GM18517 (cell line): ENCODE measurements around the gene CEPT1.
"Not testable (repeated sequence)": the region's sequence is repeated elsewhere in the genome, so short reads cannot be mapped to it uniquely, and the experiment has no call there.

Experiments
- ATAC-seq: cut with Tn5 transposase; IDR thresholded peaks from one replicate; pipeline ENCODE4 v1.9.1; 2021; ENCODE audit warnings: mild to moderate bottlenecking, moderate library complexity; ENCODE audit not compliant: unreplicated experiment

The CEPT1 gene

GRCh38 chr1:111208921-111209320 is 68.9 kb downstream of the CEPT1 start:
- ATAC-seq = no peak

DNA sequence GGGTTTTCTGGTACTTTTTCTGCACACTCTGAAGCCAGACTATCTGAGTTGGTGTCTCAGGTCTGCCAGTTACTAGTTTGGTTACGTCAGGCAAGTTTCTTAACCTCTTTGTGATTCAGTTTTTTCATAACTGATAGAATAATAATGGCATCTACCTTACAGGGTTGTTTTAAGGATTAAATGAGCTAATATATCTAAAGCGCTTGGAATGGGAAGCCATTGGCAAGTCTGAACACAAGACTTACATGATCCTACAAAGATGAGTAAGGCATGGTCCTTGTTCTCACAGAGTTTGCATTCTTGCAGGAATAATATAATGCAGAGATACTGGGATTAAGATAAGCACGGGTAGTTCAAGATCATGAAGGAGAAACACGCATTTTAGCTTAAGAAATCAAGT is 69.6 kb downstream of the CEPT1 start:
- no peak for ATAC-seq

DNA sequence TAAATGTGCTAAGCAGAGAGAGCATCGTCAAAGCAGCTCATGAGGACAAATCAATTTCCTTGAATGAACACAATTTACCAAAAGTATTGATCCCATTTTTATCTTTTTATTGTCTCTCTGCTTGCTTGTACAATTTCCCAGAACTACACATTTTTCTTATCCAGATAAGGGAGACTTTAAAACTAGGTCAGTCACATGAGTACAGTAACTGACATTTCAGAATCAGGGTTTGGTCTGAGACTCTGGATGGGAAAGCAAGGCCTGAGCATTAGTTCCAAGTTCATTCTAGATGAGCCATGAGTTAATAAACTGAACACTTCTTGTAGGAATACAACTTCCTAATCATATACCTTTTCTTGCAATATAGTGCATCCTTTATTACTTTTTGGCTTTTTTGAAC is 71.9 kb downstream of the CEPT1 start:
- no peak for ATAC-seq

- no peak for ATAC-seq
These were observed 72.8 kb downstream of the CEPT1 start for GRCh38 chr1:111212634-111213335.

GRCh38 chr1:111213412-111213811 is 73.4 kb downstream of the CEPT1 start:
- no peak for ATAC-seq

DNA sequence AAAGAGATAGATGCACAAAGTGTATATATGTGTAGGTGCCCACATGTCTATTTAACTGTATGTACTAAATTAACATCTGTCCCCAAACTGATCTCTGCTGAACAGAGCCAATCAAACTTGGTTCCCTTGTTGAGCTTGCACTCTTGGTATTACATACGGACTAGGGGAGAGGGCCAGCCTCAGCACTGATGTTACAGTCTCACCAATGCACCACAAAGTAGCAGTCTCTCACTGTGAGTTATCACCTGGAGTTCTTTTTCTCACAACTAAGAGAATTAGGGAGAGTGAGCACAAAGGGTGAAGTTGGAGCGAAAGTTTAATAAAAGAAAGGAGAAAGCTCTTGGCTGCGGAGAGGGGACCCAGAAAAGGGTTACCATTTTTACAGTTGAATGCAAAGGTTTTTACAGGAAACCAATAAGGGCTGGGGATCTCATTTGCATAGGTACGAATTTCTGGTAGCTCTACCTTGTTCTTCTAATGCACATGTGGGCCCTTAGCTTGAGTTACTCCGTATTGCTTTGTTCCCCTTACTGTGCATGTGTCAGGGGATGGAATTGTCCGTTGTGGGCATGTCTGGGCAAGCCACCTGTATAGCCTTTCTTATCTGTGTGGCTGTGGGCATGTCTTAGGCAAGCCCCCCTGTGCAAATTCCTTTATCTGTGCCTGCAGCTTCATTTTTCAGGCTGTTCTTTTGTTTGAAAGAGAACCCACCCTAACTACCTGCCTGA is 74.2 kb downstream of the CEPT1 start:
- no peak for ATAC-seq

DNA sequence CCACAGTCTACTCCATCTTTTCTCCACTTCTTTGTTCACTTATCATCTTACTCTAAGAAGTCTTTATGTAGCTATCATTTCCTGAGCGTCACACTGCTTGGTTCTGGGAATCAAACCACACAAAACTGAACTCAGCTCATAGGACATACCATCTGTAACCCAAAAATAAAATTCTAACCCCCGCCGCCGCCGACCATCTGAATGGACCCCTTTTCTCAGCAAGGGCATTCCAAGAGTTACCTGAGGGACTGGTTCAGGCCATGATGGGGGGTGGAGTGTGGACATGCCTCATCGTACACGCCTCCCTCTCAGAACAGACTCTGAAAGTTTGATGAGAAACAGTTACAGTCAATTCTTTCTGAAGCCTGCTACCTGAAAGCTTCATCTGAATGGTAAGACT is 74.9 kb downstream of the CEPT1 start:
- ATAC-seq = no peak

DNA sequence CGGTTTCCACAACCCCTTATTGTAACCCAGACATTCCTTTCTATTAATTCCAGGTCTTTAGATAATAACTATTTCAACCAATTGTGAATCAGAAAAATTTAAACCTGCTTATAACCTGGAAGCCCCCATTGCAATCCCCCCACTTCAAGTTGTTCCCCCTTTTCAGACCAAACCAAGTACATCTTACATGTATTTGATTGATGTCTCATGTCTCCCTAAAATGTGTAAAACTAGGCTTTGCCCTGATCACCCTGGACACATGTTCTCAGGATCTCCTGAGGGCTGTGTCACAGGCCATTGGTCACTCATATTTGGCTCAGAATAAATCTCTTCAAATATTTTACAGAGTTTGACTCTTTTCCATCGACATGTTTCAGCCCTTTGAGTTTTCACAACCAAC is 75.3 kb downstream of the CEPT1 start:
- ATAC-seq = not testable (repeated sequence)

- no peak for ATAC-seq
These were observed 76.7 kb downstream of the CEPT1 start for GRCh38 chr1:111216751-111217150.

DNA sequence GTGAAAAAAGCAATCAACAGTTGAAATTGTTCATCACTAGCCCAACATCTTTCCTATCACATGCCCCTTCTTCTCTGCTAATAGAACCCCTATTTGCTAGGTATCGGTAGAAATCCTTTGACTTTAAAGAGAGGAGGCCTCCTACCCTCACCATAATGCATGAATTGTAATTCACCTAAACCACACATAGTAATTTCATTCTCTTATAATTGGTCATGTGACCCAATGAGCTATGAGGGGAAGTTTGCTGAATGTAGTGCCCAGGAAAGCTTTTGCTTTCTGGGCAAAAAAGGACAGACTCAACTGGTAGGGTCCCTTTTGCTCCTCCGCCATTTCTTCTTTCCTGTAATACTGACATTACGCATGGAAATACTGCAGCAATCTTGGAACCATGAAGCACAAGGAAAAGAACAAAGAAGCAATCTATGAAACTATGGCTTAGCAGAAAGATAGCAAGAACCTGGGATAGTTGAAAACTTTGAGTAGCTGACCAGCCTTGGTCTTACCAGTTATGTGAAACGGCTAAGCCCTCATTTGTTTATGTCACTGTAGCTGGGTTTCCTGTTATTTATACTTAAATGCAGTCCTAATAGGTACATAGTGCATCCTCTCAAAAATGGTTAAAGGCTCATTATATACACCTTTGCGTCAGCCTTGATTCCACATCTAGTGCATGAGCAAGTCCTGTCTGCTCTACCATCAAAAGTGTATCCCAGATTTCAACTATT is 77.3 kb downstream of the CEPT1 start:
- no peak for ATAC-seq

- no peak for ATAC-seq
These were observed 78.9 kb downstream of the CEPT1 start for GRCh38 chr1:111218701-111219556.

GRCh38 chr1:111219557-111220286 is 79.7 kb downstream of the CEPT1 start:
- peak; percentile 29 for ATAC-seq

DNA sequence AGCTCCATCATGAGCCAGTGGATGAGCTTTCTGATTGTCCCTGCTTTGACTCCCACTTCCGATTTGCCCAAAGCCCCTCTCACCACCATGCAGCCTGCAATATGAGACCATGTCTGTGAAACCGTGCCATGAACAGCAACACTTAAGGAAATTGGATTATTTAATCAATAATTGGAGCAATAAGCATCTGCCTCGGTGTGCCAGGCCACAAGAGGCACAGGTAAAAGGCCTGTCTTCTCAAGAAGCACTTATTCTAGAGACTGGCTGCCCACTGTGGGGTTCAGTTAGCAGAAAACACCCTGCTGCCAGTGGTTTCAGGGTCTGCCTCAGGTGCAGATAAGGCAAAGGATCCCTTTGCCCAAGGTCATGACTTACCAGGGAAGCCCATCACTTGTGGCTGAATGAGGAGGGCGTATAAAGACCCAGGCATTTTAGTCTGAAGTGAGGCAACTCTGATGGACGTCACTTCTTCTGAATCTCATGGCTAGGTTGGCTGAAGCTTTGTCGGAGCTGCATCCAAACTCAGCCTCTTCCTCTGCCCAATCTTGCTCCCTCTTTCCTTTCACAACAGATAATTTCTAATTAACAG is 80.4 kb downstream of the CEPT1 start:
- ATAC-seq = no peak

DNA sequence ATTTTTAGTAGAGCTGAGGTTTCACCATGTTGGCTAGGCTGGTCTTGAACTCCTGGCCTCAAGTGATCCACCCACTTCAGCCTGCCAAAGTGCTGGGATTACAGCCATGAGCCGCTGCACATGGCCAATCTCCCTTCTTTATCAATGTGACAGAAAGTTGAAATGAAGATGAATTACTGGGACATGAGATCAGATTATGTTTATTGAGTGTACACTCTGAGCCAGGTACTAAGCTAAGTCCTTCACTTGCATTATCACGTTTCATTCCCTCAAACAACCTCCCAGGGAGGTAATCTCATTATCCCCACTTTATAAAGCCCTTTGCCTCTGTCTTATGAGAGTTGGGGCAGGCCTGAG is 81.2 kb downstream of the CEPT1 start:
- ATAC-seq = no peak

GRCh38 chr1:111221633-111222291 is 81.7 kb downstream of the CEPT1 start:
- ATAC-seq = peak; percentile 55

DNA sequence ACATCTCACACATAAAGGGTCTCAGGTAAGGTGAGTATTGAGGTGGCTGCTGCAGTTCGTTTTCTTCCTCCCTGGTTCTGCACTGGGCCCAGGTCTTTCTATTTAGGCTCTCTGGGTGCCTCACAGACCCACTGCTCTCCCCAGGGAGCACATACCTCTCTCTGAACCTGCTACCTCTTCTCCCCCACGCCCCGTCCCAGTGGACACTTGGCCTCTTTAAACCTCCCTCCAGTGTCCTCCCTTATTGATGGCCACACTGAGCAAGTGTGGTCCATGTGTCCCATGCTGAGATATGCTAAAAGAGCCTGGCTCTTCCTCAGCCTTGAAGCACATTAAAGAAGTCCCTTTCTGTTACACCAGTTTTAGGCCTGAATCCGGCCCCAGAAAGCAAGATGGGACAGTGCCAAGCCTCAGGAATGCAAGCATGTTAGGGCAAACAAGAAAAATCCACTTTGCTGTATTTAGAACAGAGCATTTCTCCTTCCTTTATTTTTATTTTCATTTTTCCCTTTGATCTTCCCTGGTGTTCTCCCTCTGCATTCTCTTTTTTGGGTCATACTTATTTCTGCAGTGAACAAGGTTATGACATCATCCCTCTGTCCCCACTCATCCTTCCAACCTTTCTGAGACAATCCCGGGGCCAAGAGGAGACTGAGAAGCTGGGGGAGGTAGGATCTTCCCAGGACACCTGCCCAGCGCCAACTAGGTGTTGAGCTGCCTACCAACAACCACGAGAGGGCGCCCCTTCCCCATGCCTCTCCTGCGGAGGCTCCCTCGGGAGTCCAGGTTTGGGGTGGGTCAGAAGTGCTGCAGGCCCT is 82.5 kb downstream of the CEPT1 start:
- no peak for ATAC-seq

DNA sequence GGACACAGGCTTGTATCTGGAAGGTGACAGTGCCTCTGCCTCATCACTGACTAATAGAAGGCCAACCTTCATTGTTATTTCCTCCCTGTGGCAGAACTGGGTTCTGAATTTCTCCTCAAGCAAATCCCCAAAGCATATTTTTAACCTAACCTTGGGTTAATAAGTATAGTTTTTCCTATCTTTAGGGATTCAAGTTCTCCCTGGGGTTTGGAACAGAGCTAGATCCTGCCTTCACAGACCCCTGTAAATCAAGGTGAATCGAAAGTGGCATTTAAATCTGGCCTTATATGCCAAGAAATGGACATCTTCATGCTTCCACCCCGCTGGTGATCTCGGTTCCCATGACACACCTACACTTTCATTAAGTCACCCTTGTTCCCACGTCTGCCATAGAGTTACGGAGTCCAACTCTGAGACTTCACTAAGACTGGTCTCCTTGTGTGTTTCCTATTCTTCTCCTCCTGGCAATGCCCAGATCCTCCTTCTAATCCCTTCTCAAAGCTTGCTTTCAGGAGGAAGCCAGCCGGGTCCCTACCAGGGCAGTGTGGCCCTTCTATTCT is 83.2 kb downstream of the CEPT1 start:
- no peak for ATAC-seq

DNA sequence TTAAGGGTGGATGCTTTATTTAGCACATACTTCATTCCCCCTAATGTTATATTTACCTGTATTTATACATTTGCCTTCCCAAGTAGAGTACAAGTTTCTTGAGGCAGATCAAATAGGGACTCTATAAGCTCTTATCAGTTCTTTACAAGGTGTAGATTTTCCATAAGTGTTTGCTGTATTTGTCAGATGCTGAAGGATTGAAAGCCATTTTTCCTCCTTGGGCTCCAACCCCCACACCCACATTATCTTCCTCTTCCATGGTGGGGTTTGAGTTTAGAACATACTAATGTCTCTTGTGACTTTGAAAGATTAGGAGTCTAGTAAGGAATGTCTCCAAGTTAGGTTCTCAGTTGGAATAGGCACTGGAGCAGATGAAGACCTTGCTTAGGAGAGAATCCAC is 85.1 kb downstream of the CEPT1 start:
- no peak for ATAC-seq
